Stimulated activated CD4-positive, alpha-beta T cell treated with anti-CD3 and anti-CD28 coated beads, TNF-alpha, amount 100 ng/mL, for 48 hours (primary cell): ENCODE data around the gene LBHD2.

Experiments
- DNase-seq, 3 donors: peaks; one replicate each; pipeline ENCODE4 v3.0.0-alpha.2; 2020; ENCODE audit warnings: low read depth in 3 of 3

LBHD2 gene

GRCh38 chr14:103132381-103133209, 48.6 kb downstream of the LBHD2 start:
- DNase-seq = no peak

- DNase-seq = no peak
Observed at GRCh38 chr14:103133210-103134140, 49.5 kb downstream of the LBHD2 start.

- DNase-seq = no peak
Observed at GRCh38 chr14:103134405-103134804, 50.4 kb downstream of the LBHD2 start.

GRCh38 chr14:103134919-103135318, 50.9 kb downstream of the LBHD2 start:
- DNase-seq = no peak

- DNase-seq = no peak
Observed at GRCh38 chr14:103135333-103136260, 51.6 kb downstream of the LBHD2 start.

GRCh38 chr14:103136388-103137271, 52.6 kb downstream of the LBHD2 start:
- no peak for DNase-seq

- DNase-seq = no peak
Observed at GRCh38 chr14:103137689-103138300, 53.8 kb downstream of the LBHD2 start.

GRCh38 chr14:103138301-103139131, 54.5 kb downstream of the LBHD2 start:
- no peak for DNase-seq

- DNase-seq = no peak
Observed at GRCh38 chr14:103139132-103140025, 55.4 kb downstream of the LBHD2 start.
